HEK293 (cell line): ENCODE data around the gene PRAC2.
A peak's percentile ranks its signal among the peaks of the same experiment; 100 is the strongest.

ENCODE experiments used
- ATF2 ChIP-seq: fragments of 450-650 bp; formaldehyde crosslinking; IDR thresholded peaks from 2 replicates; pipeline ENCODE4 v1.5.1; 2016; ENCODE audit warnings: missing biosample characterization, missing genetic modification characterization, low read depth
- BCL11B ChIP-seq: fragments of 450-650 bp; formaldehyde crosslinking; IDR thresholded peaks from 2 replicates; pipeline ENCODE4 v1.5.1; 2016; ENCODE audit warnings: low read depth, missing biosample characterization, missing genetic modification characterization
- ELK4 ChIP-seq: IDR thresholded peaks from 2 replicates; pipeline ENCODE4 v1.6.1; 2011; ENCODE audit warnings: mild to moderate bottlenecking, low read depth, low read length, borderline replicate concordance
- HIC1 ChIP-seq: fragments of 450-650 bp; formaldehyde crosslinking; IDR thresholded peaks from 2 replicates; pipeline ENCODE4 v1.5.1; 2016; ENCODE audit warnings: missing biosample characterization, missing genetic modification characterization
- PATZ1 ChIP-seq: fragments of 450-650 bp; formaldehyde crosslinking; IDR thresholded peaks from 2 replicates; pipeline ENCODE4 v1.5.1; 2016; ENCODE audit warnings: missing biosample characterization, missing genetic modification characterization
- RBAK ChIP-seq: fragments of 450-650 bp; formaldehyde crosslinking; IDR thresholded peaks from 2 replicates; pipeline ENCODE4 v1.5.1; 2016; ENCODE audit warnings: missing biosample characterization, missing genetic modification characterization
- SP2 ChIP-seq: fragments of 450-650 bp; formaldehyde crosslinking; IDR thresholded peaks from 2 replicates; pipeline ENCODE4 v1.5.1; 2016; ENCODE audit warnings: missing biosample characterization, missing genetic modification characterization
- ZBTB20 ChIP-seq: fragments of 450-650 bp; formaldehyde crosslinking; IDR thresholded peaks from 2 replicates; pipeline ENCODE4 v1.5.1; 2016; ENCODE audit warnings: missing biosample characterization, missing genetic modification characterization
- ZNF112 ChIP-seq: fragments of 450-650 bp; formaldehyde crosslinking; IDR thresholded peaks from 2 replicates; pipeline ENCODE4 v1.5.0; 2017; ENCODE audit warnings: missing biosample characterization, missing genetic modification characterization
- ZNF133 ChIP-seq: fragments of 450-650 bp; formaldehyde crosslinking; IDR thresholded peaks from 2 replicates; pipeline ENCODE4 v1.5.1; 2016; ENCODE audit warnings: missing biosample characterization, missing genetic modification characterization
- ZNF146 ChIP-seq: fragments of 450-650 bp; formaldehyde crosslinking; IDR thresholded peaks from 2 replicates; pipeline ENCODE4 v1.5.1; 2016; ENCODE audit warnings: missing biosample characterization, missing genetic modification characterization
- ZNF16 ChIP-seq: fragments of 450-650 bp; formaldehyde crosslinking; IDR thresholded peaks from 2 replicates; pipeline ENCODE4 v1.5.1; 2016; ENCODE audit warnings: low read depth, missing biosample characterization, missing genetic modification characterization
- ZNF211 ChIP-seq: fragments of 450-650 bp; formaldehyde crosslinking; IDR thresholded peaks from 2 replicates; pipeline ENCODE4 v1.5.1; 2016; ENCODE audit warnings: low read depth, missing biosample characterization, missing genetic modification characterization
- ZNF221 ChIP-seq: fragments of 450-650 bp; formaldehyde crosslinking; IDR thresholded peaks from 2 replicates; pipeline ENCODE4 v1.5.1; 2017; ENCODE audit warnings: missing biosample characterization, missing genetic modification characterization, borderline replicate concordance
- ZNF324 ChIP-seq: fragments of 450-650 bp; formaldehyde crosslinking; IDR thresholded peaks from 2 replicates; pipeline ENCODE4 v1.5.1; 2016; ENCODE audit warnings: missing biosample characterization, missing genetic modification characterization
- ZNF335 ChIP-seq: fragments of 450-650 bp; formaldehyde crosslinking; conservative IDR thresholded peaks from 2 replicates; pipeline ENCODE4 v1.5.1; 2016; ENCODE audit warnings: missing biosample characterization, missing genetic modification characterization
- ZNF354C ChIP-seq: fragments of 450-650 bp; formaldehyde crosslinking; IDR thresholded peaks from 2 replicates; pipeline ENCODE4 v1.5.1; 2016; ENCODE audit warnings: missing biosample characterization, missing genetic modification characterization, low read depth, borderline replicate concordance
- ZNF391 ChIP-seq: fragments of 450-650 bp; formaldehyde crosslinking; IDR thresholded peaks from 2 replicates; pipeline ENCODE4 v1.5.1; 2016; ENCODE audit warnings: low read depth, missing biosample characterization, missing genetic modification characterization, borderline replicate concordance
- ZNF394 ChIP-seq: fragments of 450-650 bp; formaldehyde crosslinking; IDR thresholded peaks from 2 replicates; pipeline ENCODE4 v1.5.1; 2016; ENCODE audit warnings: missing biosample characterization, missing genetic modification characterization, mild to moderate bottlenecking, moderate library complexity, borderline replicate concordance
- ZNF518A ChIP-seq: fragments of 450-650 bp; formaldehyde crosslinking; conservative IDR thresholded peaks from 2 replicates; pipeline ENCODE4 v1.5.1; 2016; ENCODE audit warnings: low read depth, missing biosample characterization, missing genetic modification characterization
- ZNF580 ChIP-seq: fragments of 450-650 bp; formaldehyde crosslinking; IDR thresholded peaks from 2 replicates; pipeline ENCODE4 v1.5.1; 2016; ENCODE audit warnings: missing biosample characterization, missing genetic modification characterization
- ZNF692 ChIP-seq: fragments of 450-650 bp; formaldehyde crosslinking; IDR thresholded peaks from 2 replicates; pipeline ENCODE4 v1.5.1; 2016; ENCODE audit warnings: missing biosample characterization, missing genetic modification characterization
- ZNF768 ChIP-seq: fragments of 450-650 bp; formaldehyde crosslinking; IDR thresholded peaks from 2 replicates; pipeline ENCODE4 v1.5.1; 2018; ENCODE audit warnings: missing biosample characterization, mild to moderate bottlenecking, missing genetic modification characterization

PRAC2 gene

GRCh38 chr17:48728232-48729231 lies 5.5 kb downstream of the PRAC2 start, which contains the start of gene HOXB13 (continued):
- TF ChIP-seq ZNF391 (tag by site-specific recombination) (peak; percentile 99), ELK4 (no peak), ZNF16 (tag by site-specific recombination) (peak; percentile 35; the same call in 1 of the 2 replicates), ZNF324 (tag by site-specific recombination) (peak; percentile 99), ZNF146 (tag by site-specific recombination) (no peak), ZNF211 (tag by site-specific recombination) (0 out of 2 replicates have a peak, but pooled peaks have one; percentile 57), ZNF692 (tag by site-specific recombination) (peak; percentile 100), ZNF133 (tag by site-specific recombination) (peak; percentile 56), ZNF768 (tag by site-specific recombination) (no peak), HIC1 (tag by site-specific recombination) (peak; percentile 91), BCL11B (tag by site-specific recombination) (peak; percentile 68; the same call in 1 of the 2 replicates), ZNF112 (tag by site-specific recombination) (no peak), RBAK (tag by site-specific recombination) (peak; percentile 77; the same call in 1 of the 2 replicates), ZNF518A (tag by site-specific recombination) (peak; percentile 61; the same call in 1 of the 2 replicates), ATF2 (tag by site-specific recombination) (no peak), ZNF354C (tag by site-specific recombination) (peak; percentile 94; the same call in 1 of the 2 replicates), ZNF580 (tag by site-specific recombination) (peak; percentile 98), ZNF335 (peak; percentile 96), SP2 (tag by site-specific recombination) (peak; percentile 67), PATZ1 (peak; percentile 98), ZBTB20 (tag by site-specific recombination) (peak; percentile 86), ZNF394 (tag by site-specific recombination) (peak; percentile 89; the same call in 1 of the 2 replicates), ZNF221 (peak; percentile 64; the same call in 1 of the 2 replicates)
